ENCODE data around the gene DTWD2. TPM values are rescaled to one million over a fixed set of nuclear protein-coding genes. Genes with fewer than 3 reads are reported as not detected.

DTWD2 gene
- total and polyA plus RNA-seq, 2 experiments from 2014 or later: 4.1 to 15.4 TPM

DNA sequence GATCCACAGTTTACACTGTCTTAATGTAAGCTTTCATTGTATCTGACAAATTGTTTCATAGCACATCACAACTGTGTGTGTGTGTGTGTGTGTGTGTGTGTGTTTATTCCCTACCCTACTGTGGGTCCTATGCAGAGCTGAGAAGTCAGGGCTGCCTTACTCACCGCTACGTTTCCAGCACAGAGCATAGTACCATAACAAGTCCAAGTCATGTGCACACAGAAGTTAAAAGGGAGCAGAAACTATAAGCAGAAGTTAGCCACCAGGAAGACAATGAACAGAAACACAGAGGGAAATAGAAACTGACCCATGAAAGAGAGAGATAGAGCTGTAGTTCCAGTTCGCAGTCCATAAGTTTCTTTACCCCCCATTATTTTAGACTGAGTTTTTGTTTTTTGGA, 44.3 kb upstream of the DTWD2 start (continued):
- no peak for TF ChIP-seq EZH2phosphoT487 (IDR thresholded peaks at IDR 0.05; ENCODE audit: unreplicated experiment)

DNA sequence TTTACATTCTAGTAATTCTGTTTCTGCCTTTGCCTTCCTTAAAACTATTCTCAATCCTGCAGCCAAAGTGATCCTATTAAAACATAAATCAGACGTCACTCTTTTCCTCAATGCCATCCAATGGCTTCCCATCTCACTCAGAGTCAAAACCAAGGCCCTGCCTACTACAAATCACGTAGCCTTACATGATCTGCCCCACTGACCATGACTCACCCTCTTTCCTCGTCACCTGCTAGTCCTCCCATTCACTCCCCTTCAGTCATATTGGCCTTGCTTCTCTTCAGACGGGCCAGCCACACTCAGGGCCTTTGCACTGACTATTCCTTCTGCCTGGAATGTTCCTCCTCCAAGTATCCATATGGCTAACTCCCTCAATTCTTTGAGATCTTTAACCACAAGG, 43.6 kb upstream of the DTWD2 start:
- H3F3A ChIP-seq (replicated peaks; ENCODE audit: low read depth): no peaks in the 10 kb centered on the region
- no peaks in the 10 kb centered on the region for H3K9me3 Mint-ChIP-seq
- peaks cover 3% of the 10 kb centered on the region for H3K27me3 Mint-ChIP-seq (ENCODE audit: insufficient read depth, low read depth, poor library complexity)
- no peaks in the 10 kb centered on the region for H3K36me3 ChIP-seq (ENCODE audit: insufficient read depth)
- DNase-seq (ENCODE audit: low spot score): peak; percentile 13
- no peak overlapping the region for H3K4me3 Mint-ChIP-seq
- peaks cover 21% of the 10 kb centered on the region for H3K4me1 ChIP-seq (ENCODE audit: insufficient read depth)
- no peak overlapping the region for H3K4me2 ChIP-seq
- peak; percentile 40; the same call in 1 of the 3 replicates for ATAC-seq
- TF ChIP-seq STAT1 (IDR thresholded peaks at IDR 0.05; ENCODE audit: unreplicated experiment) (no peak), NANOG (IDR thresholded peaks at IDR 0.05; ENCODE audit: borderline replicate concordance) (no peak)
- TF ChIP-seq, protein P1, sequence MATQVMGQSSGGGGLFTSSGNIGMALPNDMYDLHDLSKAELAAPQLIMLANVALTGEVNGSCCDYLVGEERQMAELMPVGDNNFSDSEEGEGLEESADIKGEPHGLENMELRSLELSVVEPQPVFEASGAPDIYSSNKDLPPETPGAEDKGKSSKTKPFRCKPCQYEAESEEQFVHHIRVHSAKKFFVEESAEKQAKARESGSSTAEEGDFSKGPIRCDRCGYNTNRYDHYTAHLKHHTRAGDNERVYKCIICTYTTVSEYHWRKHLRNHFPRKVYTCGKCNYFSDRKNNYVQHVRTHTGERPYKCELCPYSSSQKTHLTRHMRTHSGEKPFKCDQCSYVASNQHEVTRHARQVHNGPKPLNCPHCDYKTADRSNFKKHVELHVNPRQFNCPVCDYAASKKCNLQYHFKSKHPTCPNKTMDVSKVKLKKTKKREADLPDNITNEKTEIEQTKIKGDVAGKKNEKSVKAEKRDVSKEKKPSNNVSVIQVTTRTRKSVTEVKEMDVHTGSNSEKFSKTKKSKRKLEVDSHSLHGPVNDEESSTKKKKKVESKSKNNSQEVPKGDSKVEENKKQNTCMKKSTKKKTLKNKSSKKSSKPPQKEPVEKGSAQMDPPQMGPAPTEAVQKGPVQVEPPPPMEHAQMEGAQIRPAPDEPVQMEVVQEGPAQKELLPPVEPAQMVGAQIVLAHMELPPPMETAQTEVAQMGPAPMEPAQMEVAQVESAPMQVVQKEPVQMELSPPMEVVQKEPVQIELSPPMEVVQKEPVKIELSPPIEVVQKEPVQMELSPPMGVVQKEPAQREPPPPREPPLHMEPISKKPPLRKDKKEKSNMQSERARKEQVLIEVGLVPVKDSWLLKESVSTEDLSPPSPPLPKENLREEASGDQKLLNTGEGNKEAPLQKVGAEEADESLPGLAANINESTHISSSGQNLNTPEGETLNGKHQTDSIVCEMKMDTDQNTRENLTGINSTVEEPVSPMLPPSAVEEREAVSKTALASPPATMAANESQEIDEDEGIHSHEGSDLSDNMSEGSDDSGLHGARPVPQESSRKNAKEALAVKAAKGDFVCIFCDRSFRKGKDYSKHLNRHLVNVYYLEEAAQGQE (IDR thresholded peaks at IDR 0.05; ENCODE audit: unreplicated experiment): no peak
- H3K79me2 ChIP-seq (replicated peaks; ENCODE audit: insufficient read depth): no peaks in the 10 kb centered on the region
- no peaks in the 10 kb centered on the region for H3K27me3 ChIP-seq (ENCODE audit: insufficient read depth)
- H2AFZ ChIP-seq: peak overlapping the region; percentile 20; the same call in 1 of the 2 replicates
- H3K4me1 Mint-ChIP-seq: peaks cover 25% of the 10 kb centered on the region
- H3K27ac Mint-ChIP-seq: peak overlapping the region; percentile 10
- H3K4me3 ChIP-seq: no peak overlapping the region
- H4K20me1 ChIP-seq (replicated peaks; ENCODE audit: insufficient read depth): no peaks in the 10 kb centered on the region
- H3K36me3 Mint-ChIP-seq (ENCODE audit: low read depth): no peaks in the 10 kb centered on the region
- no peaks in the 10 kb centered on the region for H3K9me2 ChIP-seq (ENCODE audit: insufficient read depth)
- no peak overlapping the region; the same call in 1 of the 2 replicates for H3K27ac ChIP-seq (ENCODE audit: low read depth)

DNA sequence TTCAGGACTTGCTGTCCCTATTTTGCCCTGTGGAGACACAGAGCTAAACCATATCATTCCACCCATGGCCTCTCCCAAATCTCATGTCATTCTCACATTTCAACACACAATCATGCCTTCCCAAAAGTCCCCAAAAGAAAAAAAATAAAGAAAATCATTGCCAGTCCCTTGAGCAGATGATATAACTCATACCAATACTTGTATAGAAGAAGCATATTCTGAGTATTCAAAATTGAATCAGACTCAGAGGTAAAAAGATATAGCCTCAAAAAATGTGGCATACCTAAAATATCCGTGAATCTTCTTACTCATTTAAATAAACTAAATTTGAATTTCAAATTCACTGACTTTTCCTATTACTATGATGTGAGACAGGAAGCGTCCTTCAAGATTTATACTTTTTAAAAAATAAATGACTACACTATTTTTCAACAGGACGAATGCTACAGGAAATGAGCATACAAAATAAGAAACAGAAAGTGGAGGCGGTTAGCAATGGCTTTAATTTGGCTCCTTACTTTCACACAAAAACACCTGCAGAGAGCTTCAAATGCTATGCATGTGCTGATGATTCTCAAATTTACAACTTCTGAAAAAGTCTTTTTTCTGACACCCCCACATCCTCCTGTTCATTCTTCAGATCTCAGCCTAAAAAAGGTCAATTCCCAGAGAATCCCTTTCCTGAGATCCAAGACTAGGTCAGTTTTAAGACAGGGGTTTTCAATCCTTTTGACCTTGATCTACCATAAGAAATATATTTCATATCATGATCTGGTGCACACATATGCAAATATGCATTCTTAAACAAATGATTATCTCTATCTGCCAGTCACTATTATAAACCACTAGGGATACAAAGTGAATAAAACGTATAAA, 42.9 kb upstream of the DTWD2 start:
- no peak overlapping the region for H2AFZ ChIP-seq
- ATAC-seq: no peak
- TF ChIP-seq NANOG (IDR thresholded peaks at IDR 0.05; ENCODE audit: borderline replicate concordance): no peak
- TF ChIP-seq EZH2 (IDR thresholded peaks at IDR 0.05; ENCODE audit: low read depth, unreplicated experiment): no peak
- no peak for TF ChIP-seq STAT1 (IDR thresholded peaks at IDR 0.05; ENCODE audit: unreplicated experiment)
- TF ChIP-seq POLR2AphosphoS5 (IDR thresholded peaks at IDR 0.05; ENCODE audit: low read depth): no peak
- TF ChIP-seq ZNF331 (CRISPR knock-in tag; IDR thresholded peaks at IDR 0.05; ENCODE audit: low read depth): no peak
- TF ChIP-seq, protein P1 (IDR thresholded peaks at IDR 0.05; ENCODE audit: unreplicated experiment): no peak
- TF ChIP-seq EZH2phosphoT487 (IDR thresholded peaks at IDR 0.05; ENCODE audit: unreplicated experiment): no peak
- no peak for TF ChIP-seq ZNF114 (CRISPR knock-in tag; IDR thresholded peaks at IDR 0.05)
- TF ChIP-seq, protein P2, sequence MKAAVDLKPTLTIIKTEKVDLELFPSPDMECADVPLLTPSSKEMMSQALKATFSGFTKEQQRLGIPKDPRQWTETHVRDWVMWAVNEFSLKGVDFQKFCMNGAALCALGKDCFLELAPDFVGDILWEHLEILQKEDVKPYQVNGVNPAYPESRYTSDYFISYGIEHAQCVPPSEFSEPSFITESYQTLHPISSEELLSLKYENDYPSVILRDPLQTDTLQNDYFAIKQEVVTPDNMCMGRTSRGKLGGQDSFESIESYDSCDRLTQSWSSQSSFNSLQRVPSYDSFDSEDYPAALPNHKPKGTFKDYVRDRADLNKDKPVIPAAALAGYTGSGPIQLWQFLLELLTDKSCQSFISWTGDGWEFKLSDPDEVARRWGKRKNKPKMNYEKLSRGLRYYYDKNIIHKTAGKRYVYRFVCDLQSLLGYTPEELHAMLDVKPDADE (IDR thresholded peaks at IDR 0.05): no peak
- TF ChIP-seq JUNB (IDR thresholded peaks at IDR 0.05; ENCODE audit: unreplicated experiment): no peak
- TF ChIP-seq, protein P3, sequence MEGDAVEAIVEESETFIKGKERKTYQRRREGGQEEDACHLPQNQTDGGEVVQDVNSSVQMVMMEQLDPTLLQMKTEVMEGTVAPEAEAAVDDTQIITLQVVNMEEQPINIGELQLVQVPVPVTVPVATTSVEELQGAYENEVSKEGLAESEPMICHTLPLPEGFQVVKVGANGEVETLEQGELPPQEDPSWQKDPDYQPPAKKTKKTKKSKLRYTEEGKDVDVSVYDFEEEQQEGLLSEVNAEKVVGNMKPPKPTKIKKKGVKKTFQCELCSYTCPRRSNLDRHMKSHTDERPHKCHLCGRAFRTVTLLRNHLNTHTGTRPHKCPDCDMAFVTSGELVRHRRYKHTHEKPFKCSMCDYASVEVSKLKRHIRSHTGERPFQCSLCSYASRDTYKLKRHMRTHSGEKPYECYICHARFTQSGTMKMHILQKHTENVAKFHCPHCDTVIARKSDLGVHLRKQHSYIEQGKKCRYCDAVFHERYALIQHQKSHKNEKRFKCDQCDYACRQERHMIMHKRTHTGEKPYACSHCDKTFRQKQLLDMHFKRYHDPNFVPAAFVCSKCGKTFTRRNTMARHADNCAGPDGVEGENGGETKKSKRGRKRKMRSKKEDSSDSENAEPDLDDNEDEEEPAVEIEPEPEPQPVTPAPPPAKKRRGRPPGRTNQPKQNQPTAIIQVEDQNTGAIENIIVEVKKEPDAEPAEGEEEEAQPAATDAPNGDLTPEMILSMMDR (conservative IDR thresholded peaks at IDR 0.05; ENCODE audit: low read depth in 2 of 2): no peak

More for the DNA sequence above, 42.9 kb upstream of the DTWD2 start:
- Histone ChIP-seq H4K20me1 (replicated peaks; ENCODE audit: insufficient read depth) (no peaks in the 10 kb centered on the region), H3K4me1 (ENCODE audit: insufficient read depth) (peaks cover 21% of the 10 kb centered on the region), H3K9me2 (ENCODE audit: insufficient read depth) (no peaks in the 10 kb centered on the region), H3K4me3 (no peak overlapping the region), H3K27me3 (ENCODE audit: insufficient read depth) (no peaks in the 10 kb centered on the region), H3F3A (replicated peaks; ENCODE audit: low read depth) (no peaks in the 10 kb centered on the region), H3K79me2 (replicated peaks; ENCODE audit: insufficient read depth) (no peaks in the 10 kb centered on the region), H3K36me3 (ENCODE audit: insufficient read depth) (no peaks in the 10 kb centered on the region), H3K27ac (ENCODE audit: low read depth) (peak overlapping the region; percentile 7; the same call in 1 of the 2 replicates), H3K4me2 (peak overlapping the region; percentile 17)
- Mint-ChIP-seq H3K36me3 (ENCODE audit: low read depth) (no peaks in the 10 kb centered on the region), H3K27me3 (ENCODE audit: insufficient read depth, low read depth, poor library complexity) (peaks cover 3% of the 10 kb centered on the region), H3K27ac (peak overlapping the region; percentile 49; the same call in 1 of the 2 replicates), H3K9me3 (no peaks in the 10 kb centered on the region), H3K4me3 (no peak overlapping the region), H3K4me1 (peaks cover 25% of the 10 kb centered on the region)
- no peak for DNase-seq (ENCODE audit: low spot score)
